SK-N-SH (cell line): ENCODE measurements around the gene PARVB. TPM values are rescaled to one million over a fixed set of nuclear protein-coding genes. Genes with fewer than 3 reads are reported as not detected.

ENCODE experiments used
- CTCF ChIA-PET: fragments of 300-600, 350-600 bp; formaldehyde crosslinking; extraction: SDS; loops from one replicate; lab custom pipeline; 2021; lab: Yijun Ruan, JAX
- POLR2A ChIA-PET: fragments of 350-600 bp; sonication (Branson Sonifier 250); formaldehyde crosslinking; extraction: SDS; loops from one replicate; lab custom pipeline; 2020; ENCODE audit warnings: antibody characterized with exemption, inconsistent platforms; lab: Yijun Ruan, JAX
- DNase-seq: peaks from one replicate; pipeline ENCODE4 v3.0.0; 2012
- H2AFZ ChIP-seq: fragments of 200-600 bp; sonication (generic); 2 replicates; pipeline ENCODE4 v1.8.1; 2016; ENCODE audit warnings: antibody characterized with exemption, mild to moderate bottlenecking, low read depth
- H3F3A ChIP-seq: fragments of 200-600 bp; sonication (generic); replicated peaks from 2 replicates; pipeline ENCODE3; 2016; ENCODE audit warnings: antibody characterized with exemption, mild to moderate bottlenecking; ENCODE audit not compliant: insufficient read depth
- H3K27ac ChIP-seq, 2 experiments: fragments of 200-500 bp in 1 of 2; fragments of 200-600 bp in 1 of 2; sonication (Bioruptor generic) in 1 of 2; sonication (generic), shearing (Covaris generic) in 1 of 2; 2 replicates each; pipeline versions ENCODE4 v1.5.1 to v1.6.1; 2014 to 2016; ENCODE audit warnings: low read depth in 2 of 2, inconsistent platforms in 1 of 2, low read length in 1 of 2, mild to moderate bottlenecking in 1 of 2, mixed read lengths in 1 of 2
- H3K27me3 ChIP-seq: fragments of 200-600 bp; sonication (generic), shearing (Covaris generic); 2 replicates; pipeline ENCODE4 v1.6.1; 2016; ENCODE audit warnings: mixed run types; ENCODE audit not compliant: insufficient read depth
- H3K36me3 ChIP-seq, 2 experiments: fragments of 200-500 bp in 1 of 2; fragments of 200-600 bp in 1 of 2; sonication (Bioruptor generic) in 1 of 2; sonication (generic) in 1 of 2; replicated peaks in 1 of 2; 2 replicates each; pipeline versions ENCODE3 to v1.5.1; 2014 to 2016; ENCODE audit warnings: low read length in 1 of 2, mild to moderate bottlenecking in 1 of 2; ENCODE audit not compliant: insufficient read depth in 2 of 2, control insufficient read depth in 1 of 2
- H3K4me1 ChIP-seq, 2 experiments: fragments of 200-500 bp in 1 of 2; fragments of 200-600 bp in 1 of 2; sonication (Bioruptor generic) in 1 of 2; sonication (generic), shearing (Covaris generic) in 1 of 2; 2 replicates each; pipeline versions ENCODE4 v1.5.1 to v1.6.1; 2014 to 2016; ENCODE audit warnings: low read depth in 1 of 2, low read length in 1 of 2, mixed run types in 1 of 2; ENCODE audit not compliant: insufficient read depth in 2 of 2, control insufficient read depth in 1 of 2
- H3K4me2 ChIP-seq: fragments of 200-600 bp; sonication (generic), shearing (Covaris generic); 2 replicates; pipeline ENCODE4 v1.6.1; 2017; ENCODE audit warnings: mixed run types
- H3K4me3 ChIP-seq, 2 experiments: fragments of 200-500 bp in 1 of 2; fragments of 200-600 bp in 1 of 2; sonication (Bioruptor generic) in 1 of 2; sonication (generic), shearing (Covaris generic) in 1 of 2; 2 replicates each; pipeline versions ENCODE4 v1.5.1 to v1.8.1; 2014 to 2016; ENCODE audit warnings: low read depth in 2 of 2, inconsistent platforms in 1 of 2, low read length in 1 of 2, mild to moderate bottlenecking in 1 of 2, mixed read lengths in 1 of 2, moderate library complexity in 1 of 2
- H3K79me2 ChIP-seq: fragments of 200-600 bp; sonication (generic); 2 replicates; pipeline ENCODE4 v1.8.1; 2017; ENCODE audit warnings: mild to moderate bottlenecking; ENCODE audit not compliant: insufficient read depth
- H3K9ac ChIP-seq: fragments of 200-600 bp; sonication (generic); 2 replicates; pipeline ENCODE4 v1.6.1; 2017; ENCODE audit warnings: mixed run types
- H3K9me2 ChIP-seq: fragments of 200-600 bp; sonication (generic); 2 replicates; pipeline ENCODE4 v1.6.1; 2017; ENCODE audit warnings: mixed run types
- H3K9me3 ChIP-seq: fragments of 200-600 bp; sonication (generic); 2 replicates; pipeline ENCODE4 v1.6.1; 2017; ENCODE audit warnings: mixed run types, mild to moderate bottlenecking, moderate library complexity
- H4K20me1 ChIP-seq: fragments of 200-600 bp; sonication (generic); 2 replicates; pipeline ENCODE4 v1.6.1; 2017; ENCODE audit warnings: mild to moderate bottlenecking, mixed run types; ENCODE audit not compliant: insufficient read depth
- EP300 ChIP-seq, 2 experiments: IDR thresholded peaks; 2 replicates each; pipeline versions ENCODE4 v1.4.0 to v1.6.1; 2012; ENCODE audit warnings: borderline replicate concordance in 1 of 2, low read depth in 1 of 2, low read length in 1 of 2
- FOSL2 ChIP-seq: IDR thresholded peaks from 2 replicates; pipeline ENCODE4 v1.4.0; 2012; ENCODE audit warnings: low read depth, mild to moderate bottlenecking, moderate library complexity, borderline replicate concordance
- GABPA ChIP-seq: IDR thresholded peaks from 2 replicates; pipeline ENCODE4 v1.4.0; 2012; ENCODE audit warnings: low read depth, mild to moderate bottlenecking
- JUND ChIP-seq: IDR thresholded peaks from 2 replicates; pipeline ENCODE4 v1.4.0; 2012
- MAX ChIP-seq: IDR thresholded peaks from 2 replicates; pipeline ENCODE4 v1.4.0; 2012; ENCODE audit warnings: low read depth
- MEF2A ChIP-seq: IDR thresholded peaks from 2 replicates; pipeline ENCODE4 v1.4.0; 2012; ENCODE audit warnings: low read depth, borderline replicate concordance
- NRF1 ChIP-seq: IDR thresholded peaks from 2 replicates; pipeline ENCODE4 v1.6.1; 2012; ENCODE audit warnings: low read depth, mild to moderate bottlenecking, low read length
- POLR2AphosphoS5 ChIP-seq: IDR thresholded peaks from 2 replicates; pipeline ENCODE4 v1.6.1; 2012; ENCODE audit warnings: low read depth, low read length
- RFX5 ChIP-seq: IDR thresholded peaks from 2 replicates; pipeline ENCODE4 v1.6.1; 2012; ENCODE audit warnings: mild to moderate bottlenecking, improper control_type of control experiment, low read length
- TCF12 ChIP-seq: IDR thresholded peaks from 2 replicates; pipeline ENCODE4 v1.4.0; 2012
- TEAD4 ChIP-seq: IDR thresholded peaks from 2 replicates; pipeline ENCODE4 v1.4.0; 2012; ENCODE audit warnings: mild to moderate bottlenecking, borderline replicate concordance; ENCODE audit not compliant: insufficient read depth
- USF1 ChIP-seq: IDR thresholded peaks from 2 replicates; pipeline ENCODE4 v1.4.0; 2012; ENCODE audit warnings: low read depth, borderline replicate concordance
- USF2 ChIP-seq: fragments of 150-350 bp; IDR thresholded peaks from 2 replicates; pipeline ENCODE4 v1.6.1; 2017; ENCODE audit warnings: antibody characterized with exemption, low read length, low read depth, borderline replicate concordance
- YY1 ChIP-seq: IDR thresholded peaks from 2 replicates; pipeline ENCODE4 v1.4.0; 2012; ENCODE audit warnings: low read depth, mild to moderate bottlenecking
- ZBTB33 ChIP-seq: IDR thresholded peaks from 2 replicates; pipeline ENCODE4 v1.4.0; 2012; ENCODE audit warnings: low read depth, borderline replicate concordance
- WGBS: methylation state at CpG from one replicate; pipeline ENCODE4 v1.1.6; 2017; ENCODE audit warnings: low lambda C conversion rate; 5-methylcytosine and 5-hydroxymethylcytosine counted together
- polyA plus RNA-seq, 3 experiments: library from polyadenylated mRNA; depleted of rRNA; stranded (reverse); fragments of >200 nt; gene quantifications; 2 replicates each; pipeline ENCODE4 v1.2.3, GENCODE V29; 2012

PARVB gene
- polyA plus RNA-seq, 1 of the 3 experiments (the other 2 are of a cell fraction) = 87.8 TPM

GRCh38 chr22:43995798-43996169 is 28.3 kb upstream of the PARVB start:
- Histone ChIP-seq H3K27me3 (no peaks in the 10 kb centered on the region), H3K9ac (no peak overlapping the region), H3K4me1 (peaks cover 0 to 6% of the 10 kb centered on the region in 2 experiments; a peak in 1 of 4 replicates), H3K36me3 (peaks cover 41 to 80% of the 10 kb centered on the region in 2 experiments), H3K9me3 (no peaks in the 10 kb centered on the region), H3K9me2 (no peaks in the 10 kb centered on the region), H3K4me3 (no peak overlapping the region), H4K20me1 (peaks cover 4% of the 10 kb centered on the region; the same call in 1 of the 2 replicates), H2AFZ (no peak overlapping the region), H3K27ac (no peak overlapping the region), H3K79me2 (no peaks in the 10 kb centered on the region), H3K4me2 (no peak overlapping the region), H3F3A (peaks cover 12% of the 10 kb centered on the region)
- TF ChIP-seq TEAD4 (no peak), TCF12 (no peak), FOSL2 (no peak), GABPA (no peak), POLR2AphosphoS5 (no peak), USF2 (no peak), JUND (no peak), ZBTB33 (no peak), RFX5 (no peak), MEF2A (no peak), NRF1 (no peak), USF1 (no peak), EP300 (IDR thresholded peaks at IDR 0.05; ENCODE audit: borderline replicate concordance in 1 of 2, low read depth in 1 of 2, low read length in 1 of 2) (no peak), YY1 (no peak), MAX (no peak)
- no peak for DNase-seq
- ChIA-PET CTCF (interaction anchor here (7.1 to 8.2 kb wide), 2 partner anchors 90 to 629 kb away, joined by 121 to 234 read pairs; no protein-coding TSS in a partner anchor), POLR2A (no interaction called here)
- WGBS = 96% methylated on average over 10 of the region's 10 CpGs
